ENCODE data around the gene SMTNL2. TPM values are rescaled to one million over a fixed set of nuclear protein-coding genes. Genes with fewer than 3 reads are reported as not detected.
A peak's percentile ranks its signal among the peaks of the same experiment; 100 is the strongest.

Gene SMTNL2
- polyA plus RNA-seq, 1 donor = 139 TPM

DNA sequence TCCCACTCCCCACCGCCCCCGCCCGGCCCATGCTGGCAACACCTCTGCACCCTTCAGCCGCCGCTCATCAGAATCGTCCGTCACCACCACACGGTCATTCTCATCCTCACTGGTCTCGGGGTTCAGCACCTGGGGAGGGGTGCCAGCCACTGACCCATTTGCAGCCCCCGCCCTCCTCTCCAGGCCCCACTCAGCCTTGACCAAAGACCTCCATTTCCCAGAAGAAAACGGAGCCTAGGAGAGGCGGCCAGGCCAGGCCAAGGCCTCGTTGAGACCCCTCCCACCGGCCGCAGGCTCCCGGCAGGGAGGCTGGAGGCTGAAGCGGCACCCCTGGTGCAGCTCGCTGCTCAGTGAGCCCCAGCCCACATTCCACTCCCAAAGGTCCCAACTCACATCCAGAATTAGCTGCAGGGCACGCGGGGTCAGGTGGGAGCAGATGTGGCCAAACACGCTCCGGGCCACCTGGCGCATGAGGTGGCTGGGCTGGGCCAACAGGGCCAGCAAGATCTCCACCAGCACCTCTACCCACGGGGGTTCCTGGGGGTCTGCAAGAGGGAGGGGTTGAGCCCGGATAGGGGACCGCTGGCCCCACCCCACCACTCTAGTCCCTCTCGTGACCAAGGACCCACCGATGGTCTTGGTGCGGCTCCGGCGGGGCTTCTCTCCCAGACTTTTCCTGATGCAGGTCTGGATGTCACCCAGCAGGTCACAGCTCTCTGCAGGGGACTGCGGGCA is 38.9 kb upstream of the SMTNL2 start:
- no peak for DNase-seq

DNA sequence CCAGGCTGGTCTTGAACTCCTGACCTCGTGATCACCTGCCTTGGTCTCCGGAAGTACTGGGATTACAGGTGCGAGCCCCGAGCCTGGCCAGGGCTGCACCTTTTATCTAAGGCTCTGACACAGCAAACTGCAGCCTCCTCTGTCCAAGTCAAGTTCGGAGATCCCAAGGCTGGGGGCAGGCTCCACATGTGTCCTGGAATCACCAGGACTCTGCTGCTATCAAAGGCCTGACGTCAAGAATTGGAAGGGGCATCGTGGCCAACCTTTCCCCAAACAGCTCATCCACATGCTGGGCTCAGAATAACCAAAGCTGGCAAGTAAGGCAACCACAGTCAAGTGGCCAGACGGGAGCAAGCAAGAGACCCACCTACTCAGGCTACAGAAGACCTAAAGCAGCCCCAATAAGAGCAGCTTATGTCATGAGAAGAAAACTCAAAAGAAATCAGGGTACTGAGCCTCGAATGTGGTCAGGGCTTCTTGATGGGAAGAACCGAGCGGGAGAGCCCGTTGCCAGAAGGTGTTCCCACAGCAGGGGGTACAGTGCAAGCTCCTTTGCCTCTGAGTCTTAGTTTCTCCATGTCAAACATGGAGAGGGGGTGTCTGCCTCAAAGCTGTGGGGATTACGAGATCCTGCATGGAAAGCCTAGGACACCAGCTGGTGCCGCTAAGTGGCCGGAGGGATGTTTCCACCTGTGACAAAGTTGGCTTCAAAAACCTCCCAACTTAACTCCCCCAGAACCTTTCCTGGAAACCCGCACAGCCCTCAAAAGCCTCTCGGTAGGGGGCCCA is 37.0 kb upstream of the SMTNL2 start:
- DNase-seq = no peak

DNA sequence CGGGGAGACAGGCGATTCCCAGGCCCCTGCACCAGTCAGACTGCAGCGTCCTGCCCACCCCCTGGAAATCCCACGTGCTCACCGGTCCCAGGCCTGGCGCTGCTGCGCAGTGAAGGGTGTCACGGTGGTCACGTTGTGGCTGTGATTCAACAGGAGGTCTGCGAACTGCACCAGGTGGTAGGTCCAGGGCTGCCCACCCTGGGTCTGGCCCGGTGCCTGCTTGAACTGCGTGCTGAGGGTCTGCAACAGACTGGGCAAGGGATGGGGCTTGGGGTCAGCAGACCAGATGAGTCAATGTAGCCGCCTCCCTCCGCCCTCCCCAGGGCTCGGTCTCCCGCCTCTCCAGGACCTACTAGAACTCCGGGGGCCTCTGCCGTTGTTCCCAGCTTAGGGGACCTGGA is 36.3 kb upstream of the SMTNL2 start:
- DNase-seq = no peak

DNA sequence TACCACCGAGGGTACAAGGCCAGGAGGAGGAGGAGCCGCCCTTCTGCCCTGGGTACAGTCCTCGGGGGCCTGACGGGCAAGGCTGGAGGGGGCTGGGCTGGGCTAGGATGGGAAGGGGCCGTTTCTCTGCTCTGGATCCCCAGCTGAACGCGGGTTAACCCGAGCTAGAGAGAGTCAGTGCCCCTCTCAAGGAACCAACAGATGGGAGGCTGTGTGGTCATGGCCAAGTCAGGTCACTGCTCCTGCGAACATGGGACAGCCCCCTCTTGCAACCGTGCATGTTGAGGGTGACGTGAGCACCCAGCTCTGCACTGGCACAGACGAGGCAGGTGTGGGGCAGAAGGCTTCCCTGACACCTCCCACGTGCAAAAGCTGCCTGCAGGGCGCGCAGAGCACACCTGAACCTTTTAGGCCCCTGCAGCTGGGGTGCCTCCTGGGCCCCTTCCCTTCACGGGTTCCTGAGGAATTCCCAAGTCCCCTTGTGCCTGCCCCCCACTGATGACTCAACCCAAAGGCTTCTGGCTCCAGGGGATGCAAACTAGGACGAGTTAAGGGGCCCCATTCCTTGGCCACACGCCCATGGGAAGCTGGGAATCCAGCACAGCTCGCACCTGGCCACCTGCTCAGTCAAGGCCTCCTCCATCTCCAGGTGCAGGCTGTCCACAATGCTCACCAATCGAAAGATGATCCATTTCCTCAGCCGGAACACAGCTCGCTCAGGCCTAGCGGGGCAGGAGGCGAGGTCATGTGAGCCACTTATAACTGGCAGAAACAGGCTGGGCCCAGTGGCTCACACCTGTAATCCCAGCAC is 35.4 kb upstream of the SMTNL2 start:
- DNase-seq = no peak

DNA sequence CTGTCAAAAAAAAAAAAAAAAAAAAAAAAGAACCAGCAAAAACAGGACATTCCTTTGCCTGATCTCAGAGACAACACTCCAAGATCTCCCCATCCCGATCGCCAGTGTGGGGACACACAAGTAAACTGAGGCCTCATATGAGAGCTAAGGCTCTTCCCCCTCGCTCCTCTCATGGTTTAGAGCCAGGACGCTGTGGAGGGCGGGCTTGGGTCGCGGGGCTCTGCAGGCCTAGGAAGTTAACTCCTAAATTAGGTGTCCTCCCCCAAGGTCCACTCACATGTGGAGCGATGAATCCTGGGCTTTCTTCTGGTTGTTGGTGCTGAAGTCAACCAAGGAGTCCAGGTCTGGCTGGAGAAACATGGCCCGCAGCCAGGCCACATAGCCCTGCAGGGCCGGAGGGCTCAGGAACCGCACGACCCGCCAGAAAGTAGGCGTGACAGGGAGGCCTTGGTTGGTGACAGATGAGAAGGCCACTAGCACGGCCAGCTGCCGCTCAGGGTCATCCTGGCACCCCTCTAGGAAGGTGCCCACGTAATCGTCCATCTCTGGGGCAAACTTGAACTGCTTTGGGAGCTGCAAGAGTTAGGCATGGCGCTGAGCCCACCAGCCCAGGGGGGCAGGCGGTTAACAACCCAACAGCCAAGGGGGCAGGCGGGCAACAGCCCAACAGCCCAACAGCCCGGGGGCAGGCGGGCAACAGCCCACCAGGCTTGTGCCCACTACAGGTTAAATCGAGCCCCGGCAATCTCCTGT is 34.4 kb upstream of the SMTNL2 start:
- no peak for DNase-seq

DNA sequence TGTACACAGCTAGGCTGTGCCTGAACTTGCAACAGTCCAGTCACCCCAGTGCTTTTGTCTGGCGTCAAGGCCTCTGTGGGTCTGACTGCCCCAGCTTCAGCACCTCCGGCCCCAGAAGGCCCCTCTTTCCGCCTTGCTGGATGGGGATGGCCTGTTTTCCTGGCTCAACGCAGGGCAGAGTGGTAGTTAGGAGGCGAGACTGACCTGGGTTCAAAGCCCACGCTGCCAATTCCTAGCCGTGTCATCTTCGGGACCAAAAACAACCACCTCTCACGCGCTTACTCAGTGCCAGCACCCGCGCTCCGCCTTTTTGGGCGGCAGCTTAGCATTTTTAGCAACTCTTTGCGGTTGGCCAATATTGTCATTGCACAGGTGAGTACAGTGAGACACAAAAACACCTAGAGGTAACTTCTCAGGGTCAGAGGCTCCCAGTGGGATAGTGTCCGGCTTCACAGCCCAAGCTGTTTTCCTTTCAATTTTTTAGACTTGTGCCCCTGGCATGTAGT is 33.7 kb upstream of the SMTNL2 start:
- no peak for DNase-seq

DNA sequence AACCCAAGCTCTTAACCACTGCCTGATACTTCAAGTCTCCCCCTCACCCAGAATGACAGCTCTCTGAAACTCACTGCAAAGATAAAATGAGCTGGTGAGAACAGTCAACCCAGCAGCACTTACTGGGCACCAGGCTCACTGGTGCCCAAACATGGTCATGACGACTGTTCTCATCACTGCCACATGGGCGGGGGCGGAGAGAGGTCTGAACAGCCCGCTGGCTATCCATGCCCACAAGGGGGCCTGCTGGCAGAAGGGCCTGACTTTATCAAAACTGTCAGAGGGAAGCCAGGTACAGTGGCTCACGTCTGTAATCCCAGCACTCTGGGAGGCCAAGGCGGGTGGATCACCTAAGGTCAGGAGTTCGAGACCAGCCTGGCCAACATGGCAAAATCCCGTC is 33.2 kb upstream of the SMTNL2 start:
- no peak for DNase-seq

DNA sequence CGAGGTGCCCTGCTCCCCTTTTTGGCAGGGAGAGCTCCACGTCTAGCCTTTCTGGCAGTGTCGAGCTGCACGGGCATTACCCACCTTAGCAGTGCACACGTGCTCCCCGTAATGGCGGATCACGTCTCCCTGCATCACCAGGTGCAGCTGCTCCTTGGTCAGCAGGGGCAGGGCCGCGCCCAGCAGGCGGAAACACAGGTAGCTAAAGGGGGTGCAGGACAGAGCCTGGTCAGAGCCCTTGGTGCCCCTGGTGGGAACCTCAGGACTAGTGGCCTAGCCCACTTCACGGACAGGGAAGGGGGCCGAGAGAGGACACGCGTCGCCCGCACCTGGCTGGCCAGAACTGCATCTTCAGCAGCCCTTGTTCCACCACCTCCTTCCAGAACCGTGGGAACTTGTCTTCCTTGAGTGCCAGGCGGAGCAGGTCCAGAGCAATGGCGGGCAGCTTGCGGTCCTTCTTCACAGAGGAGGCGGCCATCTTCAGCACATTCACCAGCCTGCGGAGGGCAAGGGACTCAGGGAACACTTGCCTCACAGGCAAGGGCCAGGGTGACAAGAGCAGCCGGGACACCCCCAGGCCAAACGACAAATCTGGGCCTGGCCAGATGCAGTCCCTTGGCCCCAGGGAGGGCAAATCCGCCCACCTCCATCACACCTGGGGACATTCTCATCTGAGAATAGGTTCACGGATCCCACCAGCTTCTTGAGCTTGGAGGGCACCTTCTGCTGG is 32.4 kb upstream of the SMTNL2 start:
- no peak for DNase-seq

DNA sequence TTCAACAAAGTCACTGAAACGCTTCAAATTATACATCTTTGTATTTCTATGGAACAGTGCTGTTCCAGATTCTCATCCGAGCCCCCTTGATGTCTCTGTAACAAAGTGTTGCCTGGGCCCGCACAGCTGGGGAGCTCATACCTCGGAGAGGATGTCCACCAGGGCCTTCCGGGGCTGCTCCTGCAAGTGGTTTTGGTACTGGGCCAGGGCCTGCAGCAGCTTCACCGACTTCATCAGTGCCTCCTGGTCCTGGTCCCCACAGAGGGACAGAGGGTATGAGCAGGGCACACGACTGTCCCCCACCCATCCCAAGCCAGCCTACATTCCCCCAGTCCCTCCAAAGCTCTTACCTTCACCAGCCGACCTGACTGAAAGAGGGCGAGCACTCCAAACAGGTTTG is 30.7 kb upstream of the SMTNL2 start:
- no peak for DNase-seq

DNA sequence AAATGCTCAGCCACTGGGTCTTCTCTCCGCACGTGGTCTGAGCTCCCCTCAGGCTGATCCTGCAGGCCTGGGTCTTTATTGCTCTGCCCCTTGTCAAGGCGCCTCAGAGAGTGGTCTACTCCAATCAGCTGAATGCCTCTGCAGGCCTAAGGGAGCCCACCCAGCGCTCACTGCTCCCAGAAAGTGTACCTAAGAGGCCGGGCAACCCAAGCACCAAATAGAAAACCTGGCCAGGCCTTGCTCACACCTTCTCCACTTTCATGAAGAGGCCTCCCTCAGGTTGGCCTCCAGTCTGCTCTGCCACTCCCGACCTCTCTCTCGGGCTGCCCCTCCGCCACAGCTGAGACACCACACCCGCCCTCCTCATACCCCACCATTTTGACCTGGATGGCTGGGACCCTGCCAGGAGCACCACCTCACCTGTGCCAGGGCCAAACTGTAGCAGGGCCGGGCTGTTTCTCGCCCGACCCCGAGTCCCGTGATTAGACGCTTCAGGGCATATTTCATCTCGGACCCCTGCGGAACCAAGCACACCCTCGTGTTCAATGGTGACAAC is 29.8 kb upstream of the SMTNL2 start:
- DNase-seq = no peak

DNA sequence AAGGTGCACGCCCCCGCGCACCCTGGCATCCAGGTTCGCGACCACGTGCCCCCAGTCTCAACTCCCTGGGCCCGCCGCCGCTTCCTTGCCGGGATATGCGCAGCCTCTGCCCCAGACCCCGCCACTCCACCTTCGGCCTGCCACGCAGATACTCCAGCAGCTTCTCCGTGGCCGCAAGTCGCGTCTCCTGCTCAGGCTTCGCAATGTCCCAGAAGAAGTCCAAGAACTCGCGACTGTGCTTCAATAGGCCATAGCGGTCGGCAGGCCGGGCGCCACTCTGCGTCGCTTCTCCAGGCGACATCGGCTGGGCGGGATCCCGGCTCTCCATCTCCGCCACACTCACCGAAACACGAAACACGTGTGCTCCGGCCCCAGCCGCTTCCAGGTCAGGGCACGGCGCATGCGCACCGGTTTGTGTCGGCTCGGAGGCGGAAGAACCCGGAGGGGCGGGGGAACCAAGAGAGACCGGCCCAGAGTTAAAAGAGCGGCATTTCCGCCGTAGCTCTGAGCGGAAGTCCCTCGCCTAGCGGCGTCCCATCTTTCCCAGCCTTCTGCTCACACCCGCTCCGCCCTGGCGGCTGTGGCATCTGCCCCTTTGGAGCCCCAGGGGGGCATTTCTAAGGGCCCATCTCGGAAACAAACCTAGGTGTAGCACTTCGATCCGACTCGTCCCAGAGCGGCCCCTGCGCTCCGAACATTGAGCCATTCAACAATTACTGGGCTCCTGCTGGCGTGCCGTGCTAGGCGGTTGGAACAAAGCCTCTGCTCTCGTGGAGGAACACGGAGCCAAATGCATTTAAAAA is 29.1 kb upstream of the SMTNL2 start, which contains the start of gene MYBBP1A:
Gene MYBBP1A, minus strand, starts transcription at position 388 of the 803 bp plus-strand sequence. Its CDS starts 60 bp downstream, at position 328.
- DNase-seq = peak; percentile 95

DNA sequence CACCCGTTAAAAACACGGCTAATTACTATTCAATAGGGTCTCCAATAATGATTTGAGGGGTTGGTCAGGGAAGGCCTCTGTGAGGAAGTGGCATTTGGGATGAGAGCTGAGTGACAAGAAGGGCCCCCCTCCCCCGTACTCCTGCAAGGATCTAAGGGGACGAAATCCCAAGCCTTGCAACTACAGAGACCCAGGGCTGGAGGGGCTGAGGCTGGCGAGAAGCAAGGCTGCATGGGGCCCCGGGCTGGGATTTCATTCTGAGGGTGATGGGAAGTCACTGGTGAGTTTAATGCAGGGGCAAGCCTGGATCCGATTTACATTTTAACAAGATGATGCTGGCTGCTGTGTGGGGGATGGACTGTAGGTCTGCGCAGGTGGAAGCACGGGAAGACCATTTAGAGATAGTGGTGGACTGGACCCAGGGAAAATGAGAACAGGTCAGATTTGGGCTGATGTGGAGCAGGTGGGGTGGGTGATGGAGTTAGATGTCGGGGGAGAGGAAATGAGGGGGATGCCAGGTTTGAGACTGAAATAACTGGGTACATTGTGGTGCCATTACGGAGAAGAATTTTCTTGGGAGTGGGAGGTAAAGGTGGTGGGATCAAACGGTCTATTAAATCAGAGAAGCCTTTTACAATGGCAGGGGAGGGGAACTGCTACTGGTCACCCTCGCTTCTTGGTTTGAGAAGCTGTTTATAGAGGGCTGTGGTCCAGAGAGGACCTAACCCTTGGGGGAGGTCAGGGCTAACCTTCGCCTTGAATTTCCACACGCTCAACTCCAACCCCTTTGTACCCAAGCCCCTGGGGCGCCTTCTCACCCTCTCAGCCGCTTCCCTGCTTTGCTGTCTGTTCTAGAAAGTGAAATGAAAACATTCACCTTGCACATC is 28.2 kb upstream of the SMTNL2 start:
- no peak for DNase-seq

DNA sequence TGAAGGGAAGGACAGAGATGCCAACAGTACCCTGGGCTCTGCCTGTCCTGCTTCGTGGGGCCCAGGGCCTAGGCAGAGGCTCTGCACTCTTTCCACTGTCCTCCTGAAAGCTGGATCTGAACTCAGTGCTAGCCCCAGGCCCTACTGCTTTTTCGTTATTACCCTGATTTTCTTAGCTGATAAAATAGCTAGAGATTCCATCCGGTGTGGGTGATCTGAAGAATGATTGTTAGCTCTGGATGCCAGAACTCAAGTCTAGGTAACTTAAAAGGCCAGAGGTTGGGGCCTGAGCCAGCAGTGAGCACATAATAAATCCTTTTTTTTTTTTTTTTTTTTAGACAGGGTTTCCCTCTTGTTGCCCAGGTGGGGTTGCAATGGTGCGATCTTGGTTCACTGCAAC is 27.3 kb upstream of the SMTNL2 start:
- no peak for DNase-seq

DNA sequence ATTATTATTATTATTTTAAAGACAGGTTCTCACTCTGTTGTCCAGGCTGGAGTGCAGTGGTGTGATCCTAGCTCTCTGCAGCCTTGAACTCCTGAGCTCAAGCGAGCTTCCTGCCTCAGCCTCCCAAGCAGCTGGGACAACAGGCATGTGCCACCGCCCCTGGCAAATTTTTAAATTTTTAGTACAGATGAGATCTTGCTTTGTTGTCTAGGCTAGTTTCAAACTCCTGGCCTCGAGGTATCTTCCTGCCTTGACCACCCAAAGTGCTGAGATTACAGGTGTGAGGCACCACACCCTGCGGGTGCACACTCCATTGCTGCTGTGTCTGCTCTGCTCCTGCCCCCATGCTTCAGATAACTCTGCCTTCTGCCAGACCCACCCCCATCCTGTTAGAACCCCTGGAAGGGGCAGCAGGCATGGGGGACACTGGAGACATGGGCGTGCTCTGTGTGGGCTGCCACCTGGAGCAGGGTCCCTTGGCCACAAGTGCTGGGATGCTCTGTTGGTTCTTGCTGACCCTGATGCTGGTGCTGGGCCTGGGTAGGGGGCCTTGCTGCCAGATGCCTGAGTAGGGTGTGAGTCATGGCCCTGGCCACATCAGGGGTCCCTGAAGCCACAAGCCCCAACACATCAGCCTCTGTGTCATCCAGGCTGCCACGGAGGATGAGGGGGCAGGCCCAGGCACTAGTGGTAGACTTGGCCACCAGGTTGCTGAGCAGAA is 26.5 kb upstream of the SMTNL2 start:
- no peak for DNase-seq

DNA sequence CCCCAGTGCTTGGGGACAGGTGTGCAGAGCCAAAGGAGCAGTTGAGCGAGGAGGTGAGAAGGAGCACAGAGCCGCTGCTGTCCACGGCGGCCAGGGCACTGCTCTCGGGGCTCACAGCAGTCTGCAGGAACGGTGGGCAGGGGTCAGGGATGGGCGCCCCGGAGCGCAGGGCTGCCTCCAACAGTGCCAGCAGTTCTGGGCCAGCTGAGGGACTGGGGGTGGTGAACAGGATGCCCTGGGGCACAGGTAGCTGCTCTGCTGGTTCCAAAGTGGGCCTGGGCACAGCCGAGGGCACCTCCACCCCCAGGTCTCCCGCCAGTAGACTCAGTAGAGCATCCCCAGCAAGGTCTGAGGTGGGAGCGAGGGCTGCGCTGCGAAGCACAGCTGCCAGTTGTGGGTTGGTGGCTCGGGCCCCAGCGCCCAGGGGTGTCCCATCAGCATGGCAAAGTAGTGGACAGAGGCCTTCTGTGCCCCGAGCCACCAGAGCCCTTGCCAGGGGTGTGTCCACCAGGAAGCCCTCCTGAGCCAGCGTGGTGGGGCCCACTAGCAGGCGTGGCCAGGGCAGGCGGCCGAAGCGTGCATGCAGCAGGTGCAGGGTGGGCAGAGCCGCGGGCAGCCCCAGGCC is 25.9 kb upstream of the SMTNL2 start:
- DNase-seq = no peak

DNA sequence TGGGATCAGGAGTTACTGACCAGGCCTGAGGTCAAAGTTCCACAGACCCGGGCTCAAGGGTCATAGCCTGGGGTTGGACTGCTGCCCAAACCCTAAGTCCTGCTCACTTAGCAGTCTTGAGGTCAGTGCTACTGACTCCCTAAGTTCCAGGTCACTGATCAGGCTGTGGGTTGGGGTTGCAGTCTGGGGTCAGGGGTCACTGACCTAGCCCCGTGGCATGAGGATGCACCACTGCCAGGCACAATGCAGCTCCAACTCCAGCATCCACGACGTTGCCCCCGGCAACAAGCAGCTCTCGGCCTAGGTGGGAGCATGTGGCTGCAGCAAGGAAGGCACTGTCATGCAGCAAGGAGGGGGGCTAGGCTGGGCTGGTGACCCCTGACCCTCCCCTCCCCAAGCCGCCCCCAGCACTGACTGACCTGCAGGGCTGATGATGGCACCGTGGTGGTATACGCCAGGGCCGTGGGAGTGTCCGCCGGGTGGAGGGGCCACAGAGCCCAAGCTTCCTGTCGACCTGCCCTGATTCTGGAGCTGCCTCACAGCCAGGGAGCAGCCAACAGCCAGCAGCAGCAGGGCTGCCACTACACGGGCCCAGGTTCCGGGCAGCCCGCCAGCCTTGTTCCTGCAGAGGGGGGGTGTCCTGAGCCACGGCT is 25.1 kb upstream of the SMTNL2 start:
- no peak for DNase-seq

DNA sequence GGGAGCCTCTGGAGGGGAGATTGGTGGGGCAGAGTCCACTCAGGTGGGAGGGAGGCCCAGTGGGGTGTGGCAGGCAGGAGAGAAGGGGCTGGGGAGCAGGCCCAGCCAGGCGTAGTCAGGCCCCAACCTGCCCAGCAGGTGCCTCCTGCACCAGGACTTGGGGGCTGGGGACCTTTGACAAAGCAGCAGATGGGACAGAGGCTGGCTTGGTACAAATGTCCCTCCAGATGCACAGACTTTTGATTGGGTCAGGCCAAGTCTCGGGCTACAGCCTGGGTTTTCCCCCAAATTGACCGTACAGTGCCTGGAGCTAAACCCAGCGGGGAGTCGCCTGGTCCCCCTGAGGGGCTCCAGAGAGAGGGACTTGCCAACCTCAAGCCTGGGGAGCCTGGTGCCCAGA is 24.4 kb upstream of the SMTNL2 start:
- no peak for DNase-seq
